DOHH2 (cell line): Measurements from ENCODE around the gene BTBD7.

Experiments
- CTCF ChIP-seq: fragments of 200-600 bp; sonication (generic); IDR thresholded peaks from one replicate; pipeline ENCODE4 v1.5.1; 2014; ENCODE audit warnings: antibody characterized with exemption, mild to moderate bottlenecking, low read depth, low read length; ENCODE audit not compliant: poor library complexity, severe bottlenecking
- EZH2phosphoT487 ChIP-seq: fragments of 200-600 bp; sonication (generic); IDR thresholded peaks from 2 replicates; pipeline ENCODE4 v1.6.1; 2017; ENCODE audit warnings: borderline replicate concordance, mild to moderate bottlenecking, antibody characterized with exemption, low read length, moderate library complexity, mixed read lengths

DNA sequence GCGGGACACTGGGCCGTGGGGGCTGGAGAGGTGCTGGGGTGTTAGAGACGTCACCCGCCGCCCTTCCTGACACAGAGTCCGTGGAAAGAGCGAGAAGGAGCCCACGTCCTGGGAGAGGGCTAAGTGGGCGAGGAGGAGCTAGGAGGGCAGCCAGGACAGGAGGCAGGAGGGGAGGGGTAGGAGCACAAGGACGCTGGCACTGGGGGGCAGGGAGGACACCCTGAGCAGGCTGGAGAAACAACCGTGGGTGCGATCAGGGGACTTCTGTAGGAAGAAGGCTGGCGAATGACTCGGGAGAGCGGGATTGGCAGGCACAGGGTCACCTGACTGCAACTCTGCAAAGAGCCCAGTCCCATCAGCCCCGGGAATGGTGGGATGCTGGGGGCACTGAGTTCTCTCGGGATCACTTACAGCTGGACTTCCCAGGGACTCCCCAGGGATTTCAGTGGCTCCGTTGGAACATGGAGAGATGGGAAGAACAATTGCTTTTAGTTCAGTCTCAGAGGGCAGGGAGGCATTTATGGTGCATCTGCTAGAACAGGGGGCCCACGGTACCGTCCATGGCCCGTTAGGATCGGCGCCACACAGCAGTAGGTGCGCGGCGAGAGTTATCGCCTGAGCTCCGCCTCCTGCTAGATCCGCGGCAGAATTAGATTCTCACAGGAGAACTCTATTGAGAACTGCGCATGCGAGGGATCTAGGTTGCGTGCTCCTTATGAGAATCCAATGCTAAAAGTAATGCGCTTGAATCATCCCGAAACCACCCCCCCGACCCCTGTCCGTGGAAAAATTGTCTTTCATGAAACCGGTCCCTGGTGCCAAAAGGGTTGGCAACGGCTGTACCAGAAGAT is 101.5 kb downstream of the BTBD7 start:
- no peak for TF ChIP-seq EZH2phosphoT487
- TF ChIP-seq CTCF = no peak
